Body of pancreas (tissue), 4 donors: ENCODE results near the gene SLC35F3. TPM values are rescaled to one million over a fixed set of nuclear protein-coding genes. Genes with fewer than 3 reads are reported as not detected.

Experiments used
- ATAC-seq: fragments of 150-250 bp; one replicate; pipeline ENCODE4 v1.9.1; 2016
- DNase-seq, 4 donors: peaks; one replicate each; pipeline ENCODE4 v3.0.0-alpha.2; 2019
- H3K27ac ChIP-seq, 4 donors: fragments of 200-600 bp; sonication (generic); 1 replicate in 3 of 4; 2 replicates in 1 of 4; pipeline versions ENCODE4 v1.5.1 to v1.6.1; 2016 to 2019; ENCODE audit warnings: mild to moderate bottlenecking in 1 of 4, mixed read lengths in 1 of 4, moderate library complexity in 1 of 4
- H3K27me3 ChIP-seq, 2 donors: fragments of 200-600 bp; sonication (generic); one replicate each; pipeline ENCODE4 v1.6.0; 2016; ENCODE audit warnings: mild to moderate bottlenecking in 1 of 2
- H3K36me3 ChIP-seq, 2 donors: fragments of 200-600 bp; sonication (generic); replicated peaks in 1 of 2; 2 replicates each; pipeline ENCODE4 v1.5.1; 2016; ENCODE audit warnings: low read depth in 2 of 2; ENCODE audit not compliant: insufficient read depth in 1 of 2
- H3K4me1 ChIP-seq: fragments of 200-600 bp; sonication (generic); one replicate; pipeline ENCODE4 v1.6.0; 2016
- H3K4me3 ChIP-seq, 2 donors: fragments of 200-600 bp; sonication (generic); 1 replicate in 1 of 2; 2 replicates in 1 of 2; pipeline ENCODE4 v1.5.1; 2016 to 2019
- H3K9me3 ChIP-seq, 3 donors: fragments of 200-600 bp; sonication (generic); 1 replicate in 2 of 3; 2 replicates in 1 of 3; pipeline ENCODE4 v1.5.1; 2016
- CTCF ChIP-seq, 7 experiments: fragments of 450-650 bp in 4 of 7; fragments of 200-600 bp in 3 of 7; sonication (generic) in 3 of 7; IDR thresholded peaks; one replicate each; pipeline ENCODE4 v1.5.1; 2016 to 2019; ENCODE audit warnings: antibody characterized with exemption in 7 of 7
- POLR2A ChIP-seq, 3 donors: fragments of 450-650 bp; IDR thresholded peaks; one replicate each; pipeline ENCODE4 v1.6.1; 2016; ENCODE audit warnings: antibody characterized with exemption in 3 of 3, mild to moderate bottlenecking in 2 of 3
- WGBS, 2 donors: methylation state at CpG; one replicate each; pipeline ENCODE4 v1.1.5; 2017; 5-methylcytosine and 5-hydroxymethylcytosine counted together
- intact Hi-C: fragments of 100-400 bp; cut with DNase I; formaldehyde crosslinking; loops from one replicate; pipeline ENCODE4 v1.15.1; 2023
- total RNA-seq, 2 donors: library from RNA; depleted of rRNA; stranded (reverse); fragments of >200 nt; gene quantifications; one replicate each; pipeline ENCODE4 v1.1.0, GENCODE V29; 2016

SLC35F3 gene
- total RNA-seq, 2 donors from 2014 or later, result 0.99 to 11.7 TPM

- Histone ChIP-seq H3K4me1 (no peaks in the 10 kb centered on the region), H3K4me3 (no peak overlapping the region), H3K27me3 (no peaks in the 10 kb centered on the region), H3K36me3 (no peaks in the 10 kb centered on the region), H3K27ac (no peak overlapping the region), H3K9me3 (peaks cover 0 to under 1% (median 0%) of the 10 kb centered on the region in 3 donors)
- 84 to 89% methylated on average over 4 of the region's 4 CpGs for WGBS, 2 donors
- intact Hi-C loops, result no loop called here
- TF ChIP-seq CTCF (IDR thresholded peaks at IDR 0.05), result no peak
- TF ChIP-seq POLR2A (IDR thresholded peaks at IDR 0.05), result no peak
- DNase-seq (no peak), ATAC-seq (no peak)
Observed at GRCh38 chr1:233957691-233958090, 53.2 kb downstream of the SLC35F3 start.

GRCh38 chr1:233959102-233959501 is 54.6 kb downstream of the SLC35F3 start:
- ATAC-seq (no peak), DNase-seq (no peak)
- TF ChIP-seq CTCF (IDR thresholded peaks at IDR 0.05) (no peak), POLR2A (IDR thresholded peaks at IDR 0.05) (no peak)
- WGBS, 2 donors, result 6 to 9% methylated on average over 3 of the region's 3 CpGs
- no peaks in the 10 kb centered on the region for H3K9me3 ChIP-seq
- no peaks in the 10 kb centered on the region for H3K36me3 ChIP-seq
- no peak overlapping the region for H3K27ac ChIP-seq
- H3K4me3 ChIP-seq, result no peak overlapping the region
- intact Hi-C loops, result no loop called here
- no peaks in the 10 kb centered on the region for H3K4me1 ChIP-seq
- no peaks in the 10 kb centered on the region for H3K27me3 ChIP-seq

GRCh38 chr1:233959971-233960370 is 55.5 kb downstream of the SLC35F3 start:
- H3K4me3 ChIP-seq, result no peak overlapping the region
- TF ChIP-seq CTCF (IDR thresholded peaks at IDR 0.05) (no peak), POLR2A (IDR thresholded peaks at IDR 0.05) (no peak)
- no peaks in the 10 kb centered on the region for H3K36me3 ChIP-seq
- 65 to 68% methylated on average over 6 of the region's 6 CpGs for WGBS, 2 donors
- no peak overlapping the region for H3K27ac ChIP-seq
- DNase-seq, result no peak
- no peaks in the 10 kb centered on the region for H3K9me3 ChIP-seq
- H3K27me3 ChIP-seq, result no peaks in the 10 kb centered on the region
- intact Hi-C loops, result no loop called here
- no peaks in the 10 kb centered on the region for H3K4me1 ChIP-seq
- ATAC-seq, result no peak

- ATAC-seq (no peak), DNase-seq (no peak)
- no peaks in the 10 kb centered on the region for H3K9me3 ChIP-seq
- intact Hi-C loops, result no loop called here
- TF ChIP-seq POLR2A (IDR thresholded peaks at IDR 0.05), result no peak
- TF ChIP-seq CTCF (IDR thresholded peaks at IDR 0.05), result no peak
- H3K36me3 ChIP-seq, result no peaks in the 10 kb centered on the region
- no peaks in the 10 kb centered on the region for H3K4me1 ChIP-seq
- no peak overlapping the region for H3K27ac ChIP-seq
- no peaks in the 10 kb centered on the region for H3K27me3 ChIP-seq
- H3K4me3 ChIP-seq, result no peak overlapping the region
- WGBS, 2 donors, result 70 to 73% methylated on average over 3 of the region's 3 CpGs
Observed at GRCh38 chr1:233960386-233960785, 55.9 kb downstream of the SLC35F3 start.

GRCh38 chr1:233962878-233963277 is 58.4 kb downstream of the SLC35F3 start:
- Histone ChIP-seq H3K36me3 (no peaks in the 10 kb centered on the region), H3K27me3 (no peaks in the 10 kb centered on the region), H3K9me3 (no peaks in the 10 kb centered on the region), H3K27ac (no peak overlapping the region), H3K4me1 (no peaks in the 10 kb centered on the region), H3K4me3 (no peak overlapping the region)
- TF ChIP-seq POLR2A (IDR thresholded peaks at IDR 0.05) (no peak), CTCF (IDR thresholded peaks at IDR 0.05) (no peak)
- DNase-seq (no peak), ATAC-seq (no peak)
- 59 to 64% methylated on average over 3 of the region's 3 CpGs for WGBS, 2 donors
- intact Hi-C loops, result no loop called here
